Measurements from ENCODE around the gene NGDN. TPM values are rescaled to one million over a fixed set of nuclear protein-coding genes. Genes with fewer than 3 reads are reported as not detected.

The NGDN gene
- polyA plus RNA-seq, 1 of the 3 experiments (the other 2 are of a cell fraction) = 64.3 TPM

- peak overlapping the region; percentile 97 for H2AFZ ChIP-seq (ENCODE audit: low read depth)
- CTCF ChIA-PET = interaction anchor here (0.6 to 26.4 kb wide), 16 partner anchors 9 to 161 kb away, joined by 3 to 785 read pairs (median 4); partner anchors contain the start of genes AP1G2, PABPN1 and THTPA
- no peak overlapping the region; the same call in 1 of the 2 replicates for H3K9ac ChIP-seq
- H3K4me3 ChIP-seq (ENCODE audit: low read depth in 2 of 2, low read length in 1 of 2) = peak overlapping the region; percentile 37 to 46; a peak in 3 of 4 replicates
- peaks cover 5% of the 10 kb centered on the region for H3F3A ChIP-seq (replicated peaks; ENCODE audit: insufficient read depth)
- H3K9me3 ChIP-seq = no peaks in the 10 kb centered on the region
- H3K4me1 ChIP-seq (ENCODE audit: control insufficient read depth in 1 of 2, insufficient read depth in 2 of 2, low read depth in 1 of 2, low read length in 1 of 2) = peaks cover 0 to 7% of the 10 kb centered on the region in 2 experiments; a peak in 2 of 4 replicates
- no peak for TF ChIP-seq EZH2phosphoT487 (IDR thresholded peaks at IDR 0.05; ENCODE audit: borderline replicate concordance, low read depth)
- no peak for TF ChIP-seq YY1 (IDR thresholded peaks at IDR 0.05; ENCODE audit: low read depth)
- peaks cover 18 to 29% of the 10 kb centered on the region in 2 experiments for H3K36me3 ChIP-seq (replicated peaks in 1 of 2; ENCODE audit: control insufficient read depth in 1 of 2, insufficient read depth in 2 of 2, low read length in 1 of 2)
- H3K27ac ChIP-seq (ENCODE audit: low read depth in 2 of 2, low read length in 1 of 2) = peak overlapping the region; percentile 42 to 88
- no peaks in the 10 kb centered on the region for H3K27me3 ChIP-seq (ENCODE audit: insufficient read depth)
- H3K4me2 ChIP-seq = peak overlapping the region; percentile 55; the same call in 1 of the 2 replicates
- POLR2A ChIA-PET = no interaction called here
- 71% methylated on average over 15 of the region's 15 CpGs for WGBS (ENCODE audit: low lambda C conversion rate)
- H3K9me2 ChIP-seq = no peaks in the 10 kb centered on the region
- H4K20me1 ChIP-seq (ENCODE audit: insufficient read depth) = no peaks in the 10 kb centered on the region
- H3K79me2 ChIP-seq (ENCODE audit: insufficient read depth) = peaks cover 30% of the 10 kb centered on the region
- no peak for DNase-seq
Observed at GRCh38 chr14:23468704-23469126, 788 bp upstream of the NGDN start.

GRCh38 chr14:23469906-23470403 lies 452 bp downstream of the NGDN start:
- H3K4me1 ChIP-seq (ENCODE audit: control insufficient read depth in 1 of 2, insufficient read depth in 2 of 2, low read depth in 1 of 2, low read length in 1 of 2) = peaks cover 0 to 7% of the 10 kb centered on the region in 2 experiments; a peak in 2 of 4 replicates
- H3F3A ChIP-seq (replicated peaks; ENCODE audit: insufficient read depth) = peaks cover 8% of the 10 kb centered on the region
- H4K20me1 ChIP-seq (ENCODE audit: insufficient read depth) = no peaks in the 10 kb centered on the region
- TF ChIP-seq YY1 (IDR thresholded peaks at IDR 0.05; ENCODE audit: low read depth) (0 out of 2 replicates have a peak, but pooled peaks have one; percentile 63), RXRA (IDR thresholded peaks at IDR 0.05; ENCODE audit: borderline replicate concordance, low read depth) (no peak)
- peak overlapping the region; percentile 36; the same call in 1 of the 2 replicates for H2AFZ ChIP-seq (ENCODE audit: low read depth)
- peak overlapping the region; percentile 81 for H3K4me2 ChIP-seq
- peak overlapping the region; percentile 83 for H3K9ac ChIP-seq
- H3K36me3 ChIP-seq (replicated peaks in 1 of 2; ENCODE audit: control insufficient read depth in 1 of 2, insufficient read depth in 2 of 2, low read length in 1 of 2) = peaks cover 29 to 42% of the 10 kb centered on the region in 2 experiments
- no peaks in the 10 kb centered on the region for H3K27me3 ChIP-seq (ENCODE audit: insufficient read depth)
- under 1% methylated on average over 11 of the region's 11 CpGs for WGBS (ENCODE audit: low lambda C conversion rate)
- no peaks in the 10 kb centered on the region for H3K9me2 ChIP-seq
- no peak for DNase-seq
- POLR2A ChIA-PET = no interaction called here
- peak overlapping the region; percentile 61 to 74; a peak in 3 of 4 replicates for H3K27ac ChIP-seq (ENCODE audit: low read depth in 2 of 2, low read length in 1 of 2)
- peaks cover 30% of the 10 kb centered on the region for H3K79me2 ChIP-seq (ENCODE audit: insufficient read depth)
- H3K9me3 ChIP-seq = no peaks in the 10 kb centered on the region
- CTCF ChIA-PET = interaction anchor here (0.7 to 26.4 kb wide), 6 partner anchors 8 to 163 kb away, joined by 3 to 785 read pairs (median 4); partner anchors contain the start of genes AP1G2, PABPN1 and THTPA
- H3K4me3 ChIP-seq (ENCODE audit: low read depth in 2 of 2, low read length in 1 of 2) = peak overlapping the region; percentile 92 to 96

GRCh38 chr14:23470947-23471346 lies 1.4 kb downstream of the NGDN start:
- Histone ChIP-seq H3K9ac (no peak overlapping the region), H3K4me1 (ENCODE audit: control insufficient read depth in 1 of 2, insufficient read depth in 2 of 2, low read depth in 1 of 2, low read length in 1 of 2) (peaks cover 0 to 7% of the 10 kb centered on the region in 2 experiments; a peak in 2 of 4 replicates), H3K36me3 (replicated peaks in 1 of 2; ENCODE audit: control insufficient read depth in 1 of 2, insufficient read depth in 2 of 2, low read length in 1 of 2) (peaks cover 39 to 52% of the 10 kb centered on the region in 2 experiments), H3K9me3 (no peaks in the 10 kb centered on the region), H3K27ac (ENCODE audit: low read depth in 2 of 2, low read length in 1 of 2) (no peak overlapping the region), H3K27me3 (ENCODE audit: insufficient read depth) (no peaks in the 10 kb centered on the region), H3F3A (replicated peaks; ENCODE audit: insufficient read depth) (peaks cover 12% of the 10 kb centered on the region), H3K4me2 (no peak overlapping the region), H3K79me2 (ENCODE audit: insufficient read depth) (peaks cover 30% of the 10 kb centered on the region), H3K9me2 (no peaks in the 10 kb centered on the region), H3K4me3 (ENCODE audit: low read depth in 2 of 2, low read length in 1 of 2) (no peak overlapping the region; a peak in 1 of 4 replicates), H4K20me1 (ENCODE audit: insufficient read depth) (no peaks in the 10 kb centered on the region), H2AFZ (ENCODE audit: low read depth) (no peak overlapping the region)
- no peak for DNase-seq
- POLR2A ChIA-PET = no interaction called here
- no peak for TF ChIP-seq RAD21 (IDR thresholded peaks at IDR 0.05; ENCODE audit: low read length)
- WGBS (ENCODE audit: low lambda C conversion rate) = 97% methylated on average over 1 of the region's 1 CpG
- CTCF ChIA-PET = interaction anchor here (0.9 to 26.4 kb wide), 3 partner anchors 69 to 149 kb away, joined by 3 to 785 read pairs (median 4); partner anchors contain the start of genes AP1G2, PABPN1 and THTPA

Data from SK-N-SH (cell line).